NCI-H2196 treated with DMSO at 0.1 percent for 48 hours (cell line): ENCODE results near the gene RSPH1.
"Not testable (repeated sequence)": the region's sequence is repeated elsewhere in the genome, so short reads cannot be mapped to it uniquely, and the experiment has no call there.

Experiments
- DNase-seq: peaks from one replicate; lab custom pipeline; 2025; ENCODE audit not compliant: unreplicated experiment; lab: John Stamatoyannopoulos, UW

The RSPH1 gene

DNA sequence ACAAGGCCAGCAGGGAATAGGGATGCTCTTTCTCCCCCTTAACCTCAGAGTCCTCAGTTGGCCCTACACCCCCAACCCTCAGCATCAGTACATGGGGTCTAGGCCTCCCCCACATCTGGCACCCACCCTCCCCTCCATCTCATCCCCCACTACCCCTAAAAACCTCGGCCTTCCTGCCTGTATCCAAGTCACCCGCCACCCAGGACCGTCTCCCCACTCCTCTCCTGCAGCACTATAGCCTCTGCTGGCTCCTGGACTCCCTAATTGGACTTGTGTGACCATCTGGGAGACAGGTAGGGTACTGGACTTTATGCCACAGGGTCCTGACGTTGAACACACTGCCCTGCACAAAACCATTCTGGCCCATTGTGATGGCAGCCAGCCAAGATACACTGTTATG, 6.0 kb downstream of the RSPH1 start:
- no peak for DNase-seq

GRCh38 chr21:42489006-42489563, 6.9 kb downstream of the RSPH1 start:
- no peak for DNase-seq

GRCh38 chr21:42486531-42486930, 9.5 kb downstream of the RSPH1 start:
- no peak for DNase-seq

GRCh38 chr21:42486072-42486471, 10.0 kb downstream of the RSPH1 start:
- no peak for DNase-seq

GRCh38 chr21:42484966-42485365, 11.1 kb downstream of the RSPH1 start:
- DNase-seq: no peak

GRCh38 chr21:42481169-42481568, 14.9 kb downstream of the RSPH1 start:
- DNase-seq: no peak

DNA sequence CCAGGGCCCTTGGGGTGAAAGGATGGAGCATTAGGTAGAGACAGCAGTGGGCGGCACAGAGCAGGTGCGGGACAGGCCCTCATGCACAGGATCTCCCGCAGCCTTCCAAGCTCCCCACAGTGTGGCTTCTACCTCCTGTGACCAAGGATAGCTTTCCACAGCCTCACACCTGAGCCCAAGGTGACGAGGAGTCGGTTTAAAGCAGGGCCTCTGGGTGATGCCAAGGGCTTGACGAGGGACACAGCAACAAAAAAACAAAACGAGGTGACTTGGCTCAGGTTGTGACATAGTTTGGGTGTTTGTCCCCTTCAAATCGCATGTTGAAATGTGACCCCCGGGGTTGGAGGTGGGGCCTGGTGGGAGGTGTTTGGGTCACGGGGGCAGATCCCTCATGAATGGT, 15.3 kb downstream of the RSPH1 start:
- no peak for DNase-seq

GRCh38 chr21:42479582-42479981, 16.4 kb downstream of the RSPH1 start:
- DNase-seq: no peak

DNA sequence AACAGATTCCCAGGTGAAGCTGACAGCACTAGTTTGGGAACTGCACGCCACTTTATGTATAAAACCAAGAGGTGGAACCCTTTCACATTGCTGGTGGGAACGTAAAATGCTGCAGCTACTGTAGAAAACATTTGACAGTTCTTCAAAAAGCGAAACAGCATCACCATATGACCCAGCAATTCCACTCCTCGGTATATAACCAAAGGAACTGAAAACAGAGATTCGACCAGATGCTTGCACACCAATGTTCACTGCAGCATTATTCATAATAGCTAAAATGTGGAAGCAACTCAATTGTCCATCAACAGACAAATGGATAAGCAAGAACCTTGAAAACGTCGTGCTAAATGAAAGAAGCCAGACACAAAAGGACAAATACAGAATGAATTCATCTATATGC, 17.5 kb downstream of the RSPH1 start:
- DNase-seq: no peak

DNA sequence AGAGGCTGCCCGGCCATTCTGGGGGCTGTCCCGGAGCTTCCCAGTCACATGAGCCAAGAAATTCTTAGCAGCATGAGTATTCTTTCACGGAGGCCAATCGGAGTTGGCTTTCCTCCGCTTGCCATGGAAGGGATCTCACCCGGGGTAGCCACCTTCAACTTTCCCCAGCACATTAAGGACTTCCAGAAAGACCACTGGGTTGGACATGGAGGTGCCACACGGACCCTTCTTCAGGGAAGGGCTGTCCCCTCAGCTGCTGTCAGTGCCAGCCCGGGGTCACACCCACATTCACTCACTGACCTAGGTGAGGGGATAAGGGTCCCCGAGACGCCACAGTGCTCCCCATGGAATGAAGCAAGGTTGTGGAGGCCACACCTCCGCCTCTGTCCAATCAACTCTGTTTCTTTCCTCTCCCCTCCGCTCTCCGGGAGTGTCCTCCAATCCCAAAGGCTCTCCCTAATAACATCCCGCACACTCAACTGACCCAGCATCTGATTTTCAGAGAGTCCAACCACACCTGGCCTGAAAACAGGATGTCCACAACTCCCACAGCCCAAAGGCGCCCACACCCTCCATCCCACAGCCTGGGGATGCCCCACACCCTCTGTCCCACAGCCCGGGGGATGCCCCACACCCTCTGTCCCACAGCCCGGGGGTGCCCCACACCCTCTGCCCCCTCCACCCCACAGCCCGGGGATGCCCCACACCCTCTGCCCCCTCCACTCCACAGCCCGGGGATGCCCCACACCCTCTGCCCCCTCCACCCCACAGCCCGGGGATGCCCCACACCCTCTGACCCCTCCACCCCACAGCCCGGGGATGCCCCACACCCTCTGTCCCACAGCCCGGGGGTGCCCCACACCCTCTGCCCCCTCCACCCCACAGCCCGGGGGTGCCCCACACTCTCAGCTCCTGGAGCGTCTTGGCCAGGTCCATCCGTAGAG, 19.4 kb downstream of the RSPH1 start:
- DNase-seq: no peak

GRCh38 chr21:42475526-42476387, 20.3 kb downstream of the RSPH1 start:
- DNase-seq: no peak

GRCh38 chr21:42475036-42475435, 21.0 kb downstream of the RSPH1 start:
- no peak for DNase-seq

GRCh38 chr21:42474043-42474831, 21.8 kb downstream of the RSPH1 start:
- peak; percentile 37 for DNase-seq

DNA sequence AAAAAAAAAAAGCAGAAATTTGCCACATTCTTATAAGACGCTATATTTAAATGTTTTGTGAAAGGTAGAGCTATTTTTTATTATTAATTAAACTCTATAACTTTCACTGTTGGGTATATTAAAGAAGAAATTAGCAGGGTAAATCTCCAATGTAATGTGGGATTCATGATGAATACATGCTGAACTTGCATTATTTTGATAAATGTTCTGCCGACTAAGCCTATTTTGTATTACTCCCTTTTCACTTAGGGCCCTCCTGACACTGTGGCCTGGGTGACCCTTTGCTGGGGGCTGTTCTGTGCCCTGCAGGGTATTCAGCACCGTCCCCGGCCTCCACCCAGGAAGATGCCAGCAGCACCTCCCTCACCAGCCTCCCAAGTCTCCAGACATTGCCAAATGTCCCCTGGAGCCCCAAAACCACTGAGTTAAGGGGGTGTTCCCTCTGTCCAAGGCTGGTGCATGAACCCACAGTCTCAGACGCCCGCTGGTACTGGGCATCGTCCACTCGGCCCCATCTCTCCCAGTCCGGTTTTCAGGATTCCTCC, 22.5 kb downstream of the RSPH1 start:
- no peak for DNase-seq

- no peak for DNase-seq
These were observed 23.5 kb downstream of the RSPH1 start for GRCh38 chr21:42472521-42472920.

DNA sequence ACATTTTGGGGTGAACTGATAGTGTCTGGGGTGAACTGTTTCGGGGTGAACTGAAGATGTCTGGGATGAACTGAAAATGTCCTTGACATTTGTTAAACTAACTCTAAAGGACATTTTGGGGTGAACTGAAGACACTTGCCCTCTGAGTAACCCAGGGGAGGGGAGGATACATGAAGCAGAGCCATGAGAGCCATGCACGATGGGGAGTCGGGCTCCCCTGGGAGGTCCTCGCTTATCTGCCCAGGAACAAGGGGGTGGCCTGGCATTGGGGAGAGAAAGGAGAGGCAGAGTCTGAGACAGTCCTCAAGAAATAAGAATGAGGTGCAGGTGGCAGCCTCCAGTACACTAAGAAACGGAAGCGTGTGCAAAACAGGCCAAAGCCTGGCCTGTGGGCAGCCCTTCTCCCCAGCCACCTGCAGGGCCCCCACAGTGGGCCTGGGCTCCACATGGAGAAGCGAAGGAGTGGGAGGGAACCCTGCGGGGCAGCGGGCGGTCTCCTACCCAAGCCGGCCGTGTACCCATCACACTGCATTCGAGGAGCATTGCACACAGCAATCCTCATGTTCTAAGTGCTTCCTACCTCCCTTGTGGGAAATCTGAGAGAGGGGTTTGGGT, 24.2 kb downstream of the RSPH1 start:
- DNase-seq: no peak

GRCh38 chr21:42471206-42471605, 24.8 kb downstream of the RSPH1 start:
- no peak for DNase-seq

- DNase-seq: not testable (repeated sequence)
These were observed 26.3 kb downstream of the RSPH1 start for GRCh38 chr21:42469726-42470125.

DNA sequence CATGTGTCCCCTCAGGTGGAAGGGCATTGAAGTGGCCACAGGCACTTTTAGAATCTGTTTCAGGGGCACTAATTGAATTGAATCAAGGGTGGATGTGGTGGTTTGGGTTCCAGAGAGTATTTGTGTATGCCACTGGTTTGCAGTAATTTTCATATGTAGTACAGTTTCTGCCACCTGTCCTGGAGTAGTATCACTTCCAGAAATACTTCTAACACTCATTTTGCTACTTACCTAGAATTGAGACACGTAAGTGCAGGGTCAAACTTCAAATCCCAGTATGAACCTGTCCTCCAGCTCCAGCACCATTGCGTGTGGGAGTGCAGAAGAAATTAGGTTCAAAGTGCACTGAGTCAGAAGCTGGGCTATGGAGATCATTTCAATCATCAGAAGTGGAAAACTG, 26.8 kb downstream of the RSPH1 start:
- DNase-seq: no peak

DNA sequence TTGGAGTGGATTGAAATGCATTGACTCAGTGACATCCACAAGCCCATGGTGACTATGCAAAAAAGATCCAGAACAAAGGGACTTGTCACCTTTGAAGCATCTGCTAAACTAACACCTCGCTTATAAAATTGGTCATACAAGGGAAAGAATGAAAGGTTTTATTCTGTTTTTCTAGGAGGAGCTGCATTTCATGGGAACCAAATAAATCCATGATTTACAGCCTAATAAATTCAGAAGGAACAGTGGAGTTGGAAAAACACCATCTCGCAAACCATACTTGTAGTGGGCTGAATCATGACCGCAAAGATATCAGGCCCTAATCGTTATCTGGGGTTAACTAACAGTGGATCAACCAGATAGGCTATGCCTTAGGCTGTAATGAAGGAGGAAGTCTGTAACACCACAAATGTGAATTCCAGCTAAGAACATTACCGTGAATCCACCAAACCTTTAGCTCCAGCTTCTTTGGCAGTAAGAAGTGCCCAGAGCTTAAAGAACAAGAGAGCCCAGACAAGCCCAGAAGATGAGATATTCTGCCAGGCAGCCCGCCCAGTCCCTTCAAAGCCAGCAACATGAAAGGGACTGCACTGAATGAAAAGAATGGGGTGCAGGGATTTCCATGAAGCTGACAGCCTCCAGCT, 27.4 kb downstream of the RSPH1 start:
- DNase-seq: no peak
